GM18507 (cell line): ENCODE results near the gene RANBP3.
"Not testable (repeated sequence)": the region's sequence is repeated elsewhere in the genome, so short reads cannot be mapped to it uniquely, and the experiment has no call there.

Source experiments
- DNase-seq: peaks from one replicate; pipeline ENCODE4 v3.0.0; 2011; ENCODE audit warnings: low read depth; ENCODE audit not compliant: insufficient read length; ENCODE audit errors: extremely low spot score
- FAIRE-seq: peaks from 2 replicates; lab custom pipeline; 2011; peaks lifted over from hg19 to GRCh38; lab: Jason Lieb, UNC

Gene RANBP3

DNA sequence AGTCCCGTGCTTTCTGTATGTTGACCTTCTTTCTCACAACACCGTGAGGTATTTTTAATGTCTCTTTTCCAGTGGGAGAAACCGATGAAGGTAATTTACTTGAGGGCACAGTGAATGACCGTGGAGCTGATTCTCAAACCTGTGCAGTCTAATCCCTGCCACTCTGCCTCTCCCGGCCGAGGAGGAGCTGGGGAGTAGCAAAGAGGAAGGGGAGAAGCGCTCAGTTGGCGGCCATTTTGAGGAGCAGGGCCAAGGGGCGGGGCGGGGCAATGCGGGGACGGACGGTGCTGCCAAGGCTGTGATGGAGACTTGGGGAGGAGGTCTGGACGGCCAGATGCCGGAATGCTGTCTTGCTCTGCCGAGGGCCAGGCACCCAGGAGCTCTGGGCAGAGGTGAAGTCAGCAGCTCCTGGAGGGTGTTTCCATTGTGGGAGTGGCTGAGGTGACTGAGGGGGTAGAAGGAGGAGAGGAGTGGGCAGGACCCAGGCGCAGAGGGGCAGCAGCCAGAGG lies 12.4 kb upstream of the RANBP3 start:
- FAIRE-seq (no peak), DNase-seq (no peak)

DNA sequence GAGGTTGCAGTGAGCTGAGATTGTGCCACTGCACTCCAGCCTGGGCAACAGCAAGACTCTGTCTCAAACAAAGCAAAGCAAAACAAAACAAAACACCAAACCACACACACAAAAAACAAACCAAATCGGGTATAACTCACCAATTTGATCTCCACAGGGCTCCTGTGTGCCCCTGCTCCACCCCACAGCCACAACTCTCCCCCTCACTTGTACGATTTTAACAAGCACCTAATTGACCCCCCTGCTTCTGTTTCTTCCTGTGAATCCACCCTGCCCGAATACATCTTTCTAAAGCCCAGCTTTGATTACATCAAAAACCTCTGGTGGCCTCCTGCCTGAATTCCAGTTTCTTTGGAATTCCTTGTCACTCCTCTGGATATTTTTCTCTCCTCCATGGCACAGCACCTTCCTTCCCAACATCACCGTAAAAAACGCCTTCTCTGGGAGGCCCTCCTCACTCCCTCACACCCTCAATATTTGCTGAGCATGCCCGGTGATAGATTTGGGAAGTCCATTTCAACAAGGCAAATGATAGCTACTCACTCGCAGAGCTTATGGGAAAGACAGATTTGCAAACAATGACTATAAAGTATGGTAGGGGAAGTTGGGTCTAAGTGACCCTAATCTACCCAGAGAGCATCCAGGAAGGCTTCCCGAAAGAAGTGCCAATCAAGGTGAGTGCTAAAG lies 11.6 kb upstream of the RANBP3 start:
- FAIRE-seq (no peak), DNase-seq (no peak)

DNA sequence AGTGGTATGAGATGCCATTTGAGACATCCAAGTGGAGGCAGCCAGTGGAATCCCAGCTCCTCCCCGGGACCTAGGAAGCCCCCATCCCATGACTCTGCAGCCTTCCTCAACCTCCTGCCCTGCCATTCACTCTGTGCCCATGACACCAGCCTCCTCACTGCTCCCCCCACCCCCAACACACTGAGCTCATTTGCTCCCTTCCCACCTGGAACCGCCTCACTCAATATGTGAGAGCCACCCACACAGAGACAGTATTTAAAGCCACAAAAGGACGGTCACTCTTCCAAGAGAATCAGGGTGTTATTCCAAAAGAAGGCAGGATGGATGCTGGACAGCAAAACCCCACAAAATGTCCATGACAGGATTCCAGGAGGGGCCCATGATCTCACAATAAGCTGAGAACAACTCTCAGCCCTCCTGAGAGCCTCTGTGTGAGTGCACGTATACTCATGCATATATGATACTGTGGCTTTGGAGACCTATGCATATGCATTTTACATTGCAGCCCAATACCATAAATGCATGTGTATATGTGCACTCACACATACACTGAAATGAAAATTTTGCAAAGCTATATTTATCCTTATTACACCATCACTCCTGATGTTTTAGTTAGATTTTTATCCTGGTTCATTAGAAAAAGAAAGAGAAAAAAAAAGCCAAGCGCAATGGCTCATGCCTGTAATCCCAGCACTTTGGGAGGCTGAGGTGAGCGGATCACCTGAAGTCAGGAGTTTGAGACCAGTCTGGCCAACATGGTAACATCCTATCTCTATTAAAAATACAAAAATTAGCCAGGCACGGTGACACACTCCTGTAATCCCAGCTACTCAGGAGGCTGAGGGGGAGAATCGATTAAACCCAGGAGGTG lies 10.8 kb upstream of the RANBP3 start:
- no peak for FAIRE-seq

DNA sequence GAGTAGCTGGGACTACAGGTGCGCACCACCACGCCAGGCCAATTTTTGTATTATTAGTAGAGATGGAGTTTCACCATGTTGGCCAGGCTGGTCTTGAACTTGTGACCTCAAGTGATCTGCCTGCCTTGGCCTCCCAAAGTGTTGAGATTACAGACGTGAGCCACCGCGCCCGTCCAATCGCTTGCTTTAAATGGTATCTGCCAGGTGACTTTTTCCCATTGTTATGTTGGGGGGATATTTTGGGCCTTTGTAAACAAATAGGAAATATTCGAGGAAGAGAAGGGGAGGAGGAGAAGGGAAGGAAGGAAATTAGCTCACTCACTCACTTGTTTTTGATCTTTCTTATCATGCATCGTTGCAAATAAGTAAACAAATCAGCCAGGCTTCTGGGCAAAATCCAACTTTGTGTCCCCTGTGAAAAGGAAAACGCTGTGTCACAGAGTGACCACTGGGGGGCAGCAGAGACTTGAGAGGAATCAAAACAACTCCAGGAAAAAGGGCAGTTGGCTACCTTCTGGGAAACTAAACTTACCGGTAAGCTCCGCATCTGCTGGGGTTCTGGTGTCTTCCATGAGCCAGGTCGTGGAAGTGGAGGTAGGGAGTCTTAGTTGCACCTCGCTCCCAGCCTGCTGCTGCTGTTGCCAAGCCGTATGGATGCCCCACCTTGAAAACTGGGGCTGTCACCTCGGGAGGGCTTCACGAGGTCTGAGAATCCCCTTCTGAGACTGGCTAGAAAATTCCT lies 9.3 kb upstream of the RANBP3 start:
- DNase-seq (peak; percentile 45), FAIRE-seq (peak; percentile 91)

More for the DNA sequence above, 10.8 kb upstream of the RANBP3 start:
- DNase-seq, result no peak

DNA sequence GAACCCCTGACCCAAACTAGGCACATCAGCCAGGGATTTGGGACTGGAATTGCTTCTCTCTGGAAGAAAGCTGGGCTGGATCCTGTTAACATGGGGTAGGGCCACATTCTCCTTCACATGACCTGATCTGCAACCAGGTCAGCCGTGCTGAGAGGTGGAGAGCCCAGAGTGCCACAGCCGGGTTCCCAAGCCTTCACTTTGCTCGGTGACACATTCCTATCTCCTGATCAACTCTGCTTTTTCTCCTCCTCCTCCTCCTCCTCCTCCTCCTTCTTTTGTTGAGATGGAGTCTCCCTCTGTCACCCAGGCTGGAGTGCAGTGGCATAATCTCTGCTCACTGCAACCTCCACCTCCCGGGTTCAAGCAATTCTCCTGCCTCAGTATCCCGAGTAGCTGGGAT lies 7.9 kb upstream of the RANBP3 start:
- FAIRE-seq, DNase-seq: not testable (repeated sequence)

DNA sequence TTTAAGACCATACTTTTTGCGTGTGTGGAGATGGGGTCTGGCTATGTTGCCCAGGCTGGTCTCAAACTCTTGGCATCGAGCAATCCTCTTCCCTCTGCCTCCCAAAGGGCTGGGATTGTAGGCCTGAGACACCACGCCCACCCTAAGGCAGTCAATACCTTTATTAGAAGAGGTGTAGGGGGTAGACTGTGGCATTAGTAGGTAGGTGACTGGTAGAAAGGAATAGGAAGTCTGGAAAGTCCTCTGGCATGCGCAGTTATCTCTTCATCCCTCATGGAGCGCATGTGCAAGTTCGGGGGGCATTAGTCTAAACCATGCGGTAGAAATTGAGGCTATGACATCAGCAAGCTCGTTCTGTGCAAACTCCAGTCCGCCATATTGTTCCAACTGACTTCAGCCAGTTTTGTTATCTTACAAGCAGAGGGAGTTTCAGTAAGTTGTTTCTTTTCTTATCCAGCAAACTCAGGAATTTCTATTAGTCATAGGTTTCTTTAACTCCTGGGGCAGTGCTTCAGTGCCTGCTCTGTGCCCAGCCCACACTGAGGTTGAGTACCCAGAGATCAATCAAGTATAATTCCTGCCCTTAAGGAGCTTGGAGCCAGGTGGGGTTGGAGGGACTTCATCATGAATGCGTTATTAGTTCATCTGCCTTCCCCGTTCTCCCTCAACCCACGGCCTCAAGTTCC lies 7.3 kb upstream of the RANBP3 start:
- DNase-seq (no peak), FAIRE-seq (no peak)

DNA sequence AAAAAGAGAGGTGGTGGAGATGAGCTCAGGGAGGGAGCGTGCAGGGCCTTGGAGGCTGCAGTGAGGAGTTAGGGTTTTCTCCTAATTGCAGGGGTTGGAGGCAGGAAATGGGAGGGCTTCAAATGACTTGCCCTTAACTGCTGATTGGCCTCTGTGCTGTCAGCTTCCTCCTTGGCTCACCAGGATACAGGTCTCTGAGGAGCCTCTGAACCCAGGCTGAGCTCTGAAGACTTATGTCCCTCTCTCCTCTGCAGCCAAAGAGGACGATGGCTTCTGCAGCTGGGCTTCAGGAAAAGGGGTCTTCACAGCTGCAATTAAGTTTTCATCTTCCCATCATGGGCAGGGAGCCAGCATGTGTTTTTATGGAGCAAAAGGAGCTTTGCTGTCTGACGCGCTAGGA lies 6.7 kb upstream of the RANBP3 start:
- no peak for DNase-seq
- no peak for FAIRE-seq

DNA sequence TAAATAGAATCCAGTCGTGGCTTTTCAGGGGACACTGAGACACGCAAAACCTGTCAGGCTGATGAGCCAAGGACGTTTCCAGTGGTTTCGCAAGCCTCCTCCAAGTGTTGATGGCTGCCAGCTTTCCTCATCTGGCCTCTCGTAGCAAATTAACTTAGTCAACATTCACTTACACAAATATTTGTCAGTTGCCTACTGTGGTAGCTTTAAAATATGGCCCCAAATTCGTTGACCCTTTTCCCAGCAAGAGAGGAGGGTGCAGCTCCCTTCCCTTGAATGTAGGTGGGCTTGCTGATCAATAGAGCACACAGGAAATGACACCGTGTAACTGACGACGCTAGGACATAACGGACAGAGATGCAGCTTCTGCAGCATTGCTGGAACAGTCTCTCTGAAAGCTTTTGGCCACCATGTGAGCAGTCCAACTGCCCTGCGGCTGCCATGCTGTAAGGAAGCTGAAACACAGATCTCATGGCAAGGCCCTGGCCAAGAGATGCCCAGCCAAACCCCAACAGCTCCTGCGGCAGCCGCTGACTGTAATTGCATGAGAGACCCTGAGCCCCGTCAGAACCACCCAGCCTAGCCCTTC lies 5.5 kb upstream of the RANBP3 start:
- FAIRE-seq (no peak), DNase-seq (no peak)

DNA sequence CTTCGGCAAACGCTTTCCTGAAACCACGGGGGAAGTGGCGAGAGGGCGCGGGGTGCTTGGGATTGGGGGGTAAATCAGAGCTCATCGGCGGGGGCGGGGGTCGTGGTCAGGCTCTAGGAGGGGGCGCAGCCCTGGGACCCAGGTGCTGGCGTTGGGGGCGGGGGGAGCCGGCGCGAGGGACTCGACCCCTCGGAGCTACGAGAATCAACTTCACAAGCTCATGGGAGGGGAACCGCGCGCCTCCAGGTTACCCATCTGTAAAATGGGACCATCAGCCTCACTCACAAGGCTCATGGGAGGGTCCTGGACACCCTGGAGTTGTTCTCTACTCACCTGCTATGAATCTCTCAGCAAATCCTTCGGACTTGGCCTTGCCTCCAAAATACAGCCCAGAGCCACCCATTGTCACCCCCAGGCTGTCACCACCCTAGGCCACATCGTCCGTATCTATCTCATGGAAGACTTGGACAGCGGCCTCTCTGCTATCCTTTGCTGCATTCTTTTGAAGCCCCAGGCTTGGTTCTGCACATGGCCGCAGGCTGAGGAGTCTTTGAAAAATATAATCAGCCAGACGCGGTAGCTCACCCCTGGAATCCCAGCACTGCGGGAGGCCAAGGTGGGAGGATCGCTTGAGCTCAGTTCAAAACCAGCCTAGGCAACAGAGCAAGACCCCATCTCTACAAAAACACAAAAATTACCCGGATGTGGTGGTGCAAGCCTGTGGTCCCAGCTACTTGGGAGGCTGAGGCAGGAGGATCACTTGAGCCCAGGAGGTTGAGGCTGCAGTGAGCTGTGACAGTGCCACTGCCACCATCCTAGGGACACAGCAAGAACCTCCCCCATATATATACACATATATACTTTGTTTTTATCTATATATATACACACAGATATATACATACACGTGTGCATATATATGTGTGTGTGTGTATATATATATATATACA lies 939 bp upstream of the RANBP3 start:
- DNase-seq, result no peak
- no peak for FAIRE-seq

DNA sequence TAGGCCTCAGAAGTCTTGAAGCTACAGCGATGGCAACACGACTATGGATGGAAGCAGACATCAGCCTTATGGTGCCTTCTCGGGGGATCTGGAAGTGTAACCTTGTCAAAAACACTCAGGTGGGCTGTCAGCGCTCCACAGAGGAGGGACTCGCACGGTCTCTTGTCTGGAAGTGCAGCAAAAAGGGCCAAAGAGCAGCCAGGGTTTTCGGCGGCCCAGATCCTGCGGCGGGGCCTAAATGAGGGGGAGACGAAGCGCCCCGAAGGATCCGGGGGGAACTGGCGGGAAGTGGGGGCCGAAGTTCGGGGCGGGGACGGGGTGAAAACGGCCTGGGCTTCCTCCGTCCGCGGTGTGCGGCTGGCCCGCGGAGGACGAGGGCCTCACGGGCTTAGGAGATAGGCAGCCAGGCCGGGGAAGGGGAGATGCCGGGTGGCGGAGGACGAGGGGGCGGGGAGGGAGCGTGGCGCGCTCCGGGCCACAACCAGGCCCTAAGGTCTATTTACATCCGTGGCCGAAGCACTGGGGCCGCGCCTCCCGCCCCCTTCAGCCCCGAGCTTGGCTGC lies 637 bp downstream of the RANBP3 start:
- no peak for FAIRE-seq

DNA sequence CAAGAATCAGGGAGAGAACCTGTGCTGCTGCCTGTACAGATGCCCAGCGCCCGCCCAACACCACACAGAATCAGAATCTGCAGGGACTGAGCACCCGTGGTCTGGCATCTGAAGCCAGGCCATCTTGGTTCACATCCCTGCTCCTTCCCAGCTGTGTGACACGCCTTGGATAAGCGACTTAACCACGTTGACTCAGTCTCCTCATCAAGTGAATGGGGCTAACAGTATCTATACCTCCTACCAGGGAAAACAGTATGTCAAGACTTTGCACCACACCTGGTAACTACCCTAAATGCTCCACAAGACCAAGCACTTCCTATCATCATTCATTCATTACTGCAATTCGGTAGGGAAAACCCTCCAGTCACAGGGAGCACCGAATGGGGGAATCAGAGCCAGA lies 1.2 kb downstream of the RANBP3 start:
- FAIRE-seq (no peak), DNase-seq (no peak)

More for the DNA sequence above, 637 bp downstream of the RANBP3 start:
- no peak for DNase-seq

DNA sequence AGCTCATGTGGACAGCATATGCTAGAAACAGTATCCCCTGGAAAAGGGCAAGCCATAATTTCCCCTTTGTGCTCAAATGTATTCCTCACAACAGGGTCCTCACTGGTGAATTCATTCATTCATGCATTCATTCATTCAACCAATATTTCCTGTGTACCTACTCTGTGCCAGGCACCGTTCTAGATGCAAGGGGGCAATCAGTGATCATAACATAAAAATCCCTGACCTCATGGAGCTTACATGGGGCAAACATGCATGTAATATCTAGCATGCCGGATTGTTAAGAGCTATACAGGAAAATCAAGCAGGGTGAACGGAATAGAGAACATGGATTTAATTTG lies 2.6 kb downstream of the RANBP3 start:
- FAIRE-seq, result no peak

DNA sequence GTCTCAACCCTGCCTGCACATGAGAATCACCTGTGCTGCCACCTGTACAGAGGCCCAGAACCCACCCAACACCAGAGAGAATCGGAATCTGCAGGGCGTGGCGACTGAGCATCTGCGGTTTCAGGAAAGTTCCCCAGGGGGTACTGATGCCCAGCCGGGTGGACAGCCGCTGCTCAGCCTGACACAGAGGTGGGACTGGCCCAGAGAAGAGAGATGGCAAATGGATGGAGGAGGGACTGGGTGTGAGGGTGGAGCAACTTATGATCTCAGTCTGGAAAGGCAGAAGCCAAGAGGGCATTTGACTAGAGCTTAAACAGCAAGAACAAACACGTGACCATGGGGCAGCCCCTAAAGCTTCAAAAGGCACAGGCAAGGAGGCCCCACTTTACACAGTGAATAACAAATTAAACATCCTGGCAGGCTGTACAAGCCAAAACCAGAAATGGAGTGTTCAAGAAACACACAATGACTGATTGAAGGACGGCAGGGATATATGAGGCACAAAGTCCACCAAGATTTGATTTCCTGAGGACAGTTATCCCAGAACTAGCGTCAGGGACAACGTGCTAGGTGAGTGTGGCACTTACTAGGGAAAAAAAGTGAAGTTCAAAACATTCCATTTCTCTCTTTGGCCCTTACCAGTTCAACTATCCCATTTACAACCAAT lies 3.1 kb downstream of the RANBP3 start:
- FAIRE-seq, result peak; percentile 52
- DNase-seq, result no peak

More for the DNA sequence above, 2.6 kb downstream of the RANBP3 start:
- DNase-seq, result no peak

DNA sequence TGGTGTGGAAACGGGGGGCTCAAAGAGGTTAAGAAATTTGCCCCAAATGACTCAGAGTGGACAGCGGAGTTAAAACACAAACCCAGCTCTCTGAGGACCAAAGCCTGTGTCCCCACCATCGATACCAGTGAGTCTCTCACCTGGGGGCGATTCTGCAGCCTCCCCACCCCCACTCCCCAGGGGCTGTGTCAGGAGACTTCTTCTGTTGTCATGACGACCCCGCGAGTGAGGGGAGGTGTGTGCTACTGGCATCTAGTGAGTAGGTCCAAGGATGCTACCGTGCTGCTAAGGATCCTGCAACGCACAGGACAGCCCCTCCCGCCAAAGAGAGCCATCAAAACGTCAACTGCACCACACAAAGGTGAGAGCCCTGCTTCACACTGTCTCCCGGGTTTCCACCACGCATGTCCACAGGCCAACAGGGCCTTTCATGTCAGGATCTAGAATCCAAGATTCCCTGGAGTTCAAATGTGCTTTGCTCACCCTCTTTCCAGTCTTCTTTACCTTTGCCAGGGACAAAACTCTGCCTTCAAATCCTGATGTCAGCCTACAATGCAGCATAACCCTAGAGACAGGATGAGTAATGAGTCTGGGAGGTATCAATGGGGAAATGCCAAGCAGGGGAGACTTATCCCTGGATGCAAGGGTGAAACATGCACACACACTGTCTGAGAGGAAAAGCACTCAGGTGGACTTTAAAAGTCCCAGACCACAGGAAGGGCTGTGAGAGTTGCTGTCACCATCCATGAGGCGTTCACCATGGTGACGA lies 3.9 kb downstream of the RANBP3 start:
- no peak for DNase-seq

DNA sequence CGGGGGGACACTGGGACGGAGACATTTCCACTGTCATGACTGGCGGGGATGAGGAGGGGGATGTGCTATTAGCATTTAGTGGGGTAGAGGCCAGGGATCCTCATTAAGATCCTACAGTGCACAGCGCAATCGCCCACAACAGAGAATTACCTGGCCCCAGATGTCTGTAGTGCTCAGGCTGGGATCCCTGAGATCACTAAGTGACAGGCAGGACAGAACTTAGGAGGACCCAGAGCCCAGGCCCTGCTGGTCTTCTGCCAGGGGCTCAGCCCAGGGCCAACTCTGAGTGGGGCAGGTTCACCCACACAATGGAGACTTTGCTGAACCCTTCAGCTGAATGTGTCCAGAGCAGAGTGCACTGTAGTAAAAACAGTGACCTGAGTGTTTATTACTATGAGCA lies 4.6 kb downstream of the RANBP3 start:
- DNase-seq (no peak), FAIRE-seq (no peak)

More for the DNA sequence above, 3.9 kb downstream of the RANBP3 start:
- FAIRE-seq, result no peak

DNA sequence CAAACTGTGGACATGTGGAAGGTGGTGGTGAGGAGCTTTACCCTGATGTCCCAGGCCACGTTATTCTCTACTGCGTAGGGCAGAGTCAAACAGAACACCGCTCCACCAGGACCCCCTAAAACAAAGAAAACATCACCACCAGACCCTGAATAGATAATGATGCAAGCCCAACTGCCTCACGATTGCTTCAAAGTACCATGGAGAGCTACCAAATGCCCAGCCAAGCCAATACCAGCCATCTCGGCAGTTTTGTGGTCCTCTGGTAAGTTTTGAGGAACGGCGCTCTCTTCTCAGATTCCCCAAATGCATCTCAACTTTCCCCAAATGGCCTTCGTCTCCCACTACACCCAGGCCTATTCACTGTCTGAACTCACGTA lies 5.6 kb downstream of the RANBP3 start:
- DNase-seq (no peak), FAIRE-seq (no peak)
